ENCODE data around the gene PARD3.
"Not testable (repeated sequence)": the region's sequence is repeated elsewhere in the genome, so short reads cannot be mapped to it uniquely, and the experiment has no call there.

The PARD3 gene

GRCh38 chr10:34766811-34767494 lies 48.1 kb downstream of the PARD3 start:
- no peak for DNase-seq (ENCODE audit: low spot score)

- no peak for DNase-seq (ENCODE audit: low spot score)
Measured at GRCh38 chr10:34766266-34766600, 48.9 kb downstream of the PARD3 start.

- DNase-seq (ENCODE audit: low spot score), result no peak
Measured at GRCh38 chr10:34764472-34764946, 50.6 kb downstream of the PARD3 start.

GRCh38 chr10:34762603-34763299 lies 52.3 kb downstream of the PARD3 start:
- no peak for DNase-seq (ENCODE audit: low spot score)

- DNase-seq (ENCODE audit: low spot score), result no peak
Measured at GRCh38 chr10:34762156-34762555, 52.9 kb downstream of the PARD3 start.

GRCh38 chr10:34761453-34761852 lies 53.6 kb downstream of the PARD3 start:
- no peak for DNase-seq (ENCODE audit: low spot score)

GRCh38 chr10:34760606-34761005 lies 54.5 kb downstream of the PARD3 start:
- no peak for DNase-seq (ENCODE audit: low spot score)

GRCh38 chr10:34759837-34760215 lies 55.3 kb downstream of the PARD3 start:
- no peak for DNase-seq (ENCODE audit: low spot score)

- no peak for DNase-seq (ENCODE audit: low spot score)
Measured at GRCh38 chr10:34759161-34759836, 55.8 kb downstream of the PARD3 start.

- no peak for DNase-seq (ENCODE audit: low spot score)
Measured at GRCh38 chr10:34758447-34758996, 56.6 kb downstream of the PARD3 start.

GRCh38 chr10:34757933-34758332 lies 57.2 kb downstream of the PARD3 start:
- no peak for DNase-seq (ENCODE audit: low spot score)

- DNase-seq (ENCODE audit: low spot score), result not testable (repeated sequence)
Measured at GRCh38 chr10:34757181-34757580, 57.9 kb downstream of the PARD3 start.

- no peak for DNase-seq (ENCODE audit: low spot score)
Measured at GRCh38 chr10:34756584-34756983, 58.5 kb downstream of the PARD3 start.

GRCh38 chr10:34753014-34753757 lies 61.9 kb downstream of the PARD3 start:
- no peak for DNase-seq (ENCODE audit: low spot score)

- no peak for DNase-seq (ENCODE audit: low spot score)
Measured at GRCh38 chr10:34751272-34751671, 63.8 kb downstream of the PARD3 start.

GRCh38 chr10:34750795-34751194 lies 64.3 kb downstream of the PARD3 start:
- not testable (repeated sequence) for DNase-seq (ENCODE audit: low spot score)

- no peak for DNase-seq (ENCODE audit: low spot score)
Measured at GRCh38 chr10:34748767-34749166, 66.3 kb downstream of the PARD3 start.

GRCh38 chr10:34748357-34748756 lies 66.7 kb downstream of the PARD3 start:
- DNase-seq (ENCODE audit: low spot score), result no peak

GRCh38 chr10:34746094-34746493 lies 69.0 kb downstream of the PARD3 start:
- no peak for DNase-seq (ENCODE audit: low spot score)

- DNase-seq (ENCODE audit: low spot score), result no peak
Measured at GRCh38 chr10:34745244-34745643, 69.9 kb downstream of the PARD3 start.

GRCh38 chr10:34744590-34744989 lies 70.5 kb downstream of the PARD3 start:
- DNase-seq (ENCODE audit: low spot score), result no peak

GRCh38 chr10:34743814-34744213 lies 71.3 kb downstream of the PARD3 start:
- DNase-seq (ENCODE audit: low spot score), result peak; percentile 10

All from pons (tissue), 1 donor.